ENCODE measurements around the gene GPD1L. TPM values are rescaled to one million over a fixed set of nuclear protein-coding genes. Genes with fewer than 3 reads are reported as not detected.

The GPD1L gene
- total and polyA plus RNA-seq, 2 of the 13 experiments (the other 11 are each of a cell fraction or from before 2014, with no cell fraction given) = 4.9 to 13.7 TPM

- TF ChIP-seq CEBPZ (IDR thresholded peaks at IDR 0.05; ENCODE audit: low read length) = no peak
- no peak for TF ChIP-seq ZNF224 (CRISPR knock-in tag; IDR thresholded peaks at IDR 0.05)
- TF ChIP-seq ZNF768 (CRISPR knock-in tag; IDR thresholded peaks at IDR 0.05) = no peak
- TF ChIP-seq FIP1L1 (IDR thresholded peaks at IDR 0.05; ENCODE audit: borderline replicate concordance, insufficient read depth, low read depth, low read length) = no peak
- no peak for TF ChIP-seq ZNF3 (CRISPR knock-in tag; IDR thresholded peaks at IDR 0.05)
- peak; percentile 82; the same call in 1 of the 2 replicates for TF ChIP-seq KMT2A (CRISPR knock-in tag; IDR thresholded peaks at IDR 0.05)
- TF ChIP-seq ARNT (IDR thresholded peaks at IDR 0.05) = no peak
- TF ChIP-seq ZNF777 (CRISPR knock-in tag; IDR thresholded peaks at IDR 0.05) = no peak
- TF ChIP-seq ZC3H4 (CRISPR knock-in tag; IDR thresholded peaks at IDR 0.05; ENCODE audit: borderline replicate concordance) = no peak
- TF ChIP-seq GMEB1 (CRISPR knock-in tag; IDR thresholded peaks at IDR 0.05; ENCODE audit: borderline replicate concordance) = peak; percentile 51; the same call in 1 of the 2 replicates
- TF ChIP-seq FOXA1 (IDR thresholded peaks at IDR 0.05) = peak; percentile 97
- peak; percentile 99 for TF ChIP-seq FOXA1 (CRISPR knock-in tag; IDR thresholded peaks at IDR 0.05)
- TF ChIP-seq ZNF543 (CRISPR knock-in tag; IDR thresholded peaks at IDR 0.05) = 0 out of 2 replicates have a peak, but pooled peaks have one; percentile 54
- no peak for TF ChIP-seq NFAT5 (CRISPR knock-in tag; IDR thresholded peaks at IDR 0.05)
- TF ChIP-seq ZBTB14 (CRISPR knock-in tag; IDR thresholded peaks at IDR 0.05) = no peak
- TF ChIP-seq DMAP1 (CRISPR knock-in tag; IDR thresholded peaks at IDR 0.05) = peak; percentile 70; the same call in 1 of the 2 replicates
- TF ChIP-seq RFXAP (CRISPR knock-in tag; IDR thresholded peaks at IDR 0.05; ENCODE audit: borderline replicate concordance) = peak; percentile 56; the same call in 1 of the 2 replicates
- TF ChIP-seq ETS1 (CRISPR knock-in tag; IDR thresholded peaks at IDR 0.05) = no peak
Observed at GRCh38 chr3:32216172-32216783, 109.9 kb downstream of the GPD1L start (continued).
